HepG2 (cell line): ENCODE results near the gene CXXC5. TPM values are rescaled to one million over a fixed set of nuclear protein-coding genes. Genes with fewer than 3 reads are reported as not detected.
A peak's percentile ranks its signal among the peaks of the same experiment; 100 is the strongest.

ENCODE experiments used
- ATAC-seq: fragments of 200-7000 bp; cut with Tn5 transposase; 3 replicates; pipeline ENCODE4 v1.9.1; 2020; ENCODE audit warnings: mild to moderate bottlenecking, moderate library complexity
- BruUV-seq: library from RNA; stranded (reverse); fragments of 400-500 nt; replicated peaks from 2 replicates; lab custom pipeline; 2021; lab: Mats Ljungman, UMichigan
- CTCF ChIA-PET: fragments of 300-600 bp; formaldehyde crosslinking; extraction: SDS; loops from one replicate; lab custom pipeline; 2021; ENCODE audit warnings: low total read pairs, inconsistent platforms, low intra/inter-chr PET ratio; lab: Yijun Ruan, JAX
- POLR2A ChIA-PET: fragments of 350-600 bp; sonication (Branson Sonifier 250); formaldehyde crosslinking; loops from one replicate; lab custom pipeline; 2020; ENCODE audit warnings: antibody characterized with exemption, inconsistent platforms; lab: Yijun Ruan, JAX
- DNase-seq: peaks from one replicate; pipeline ENCODE4 v3.0.0-alpha.2; 2015; ENCODE audit warnings: low spot score
- FAIRE-seq: peaks from 3 replicates; lab custom pipeline; 2011; peaks lifted over from hg19 to GRCh38; lab: Jason Lieb, UNC
- H2AFZ ChIP-seq: one replicate; pipeline ENCODE4 v1.6.1; 2011; ENCODE audit warnings: low read length, inconsistent platforms
- H3K27ac ChIP-seq: fragments of 300-600 bp; 3 replicates; pipeline ENCODE4 v1.8.0; 2011; ENCODE audit warnings: mixed run types, mild to moderate bottlenecking, mixed read lengths, low read length, inconsistent platforms; ENCODE audit not compliant: insufficient read depth; ENCODE audit errors: extremely low read length
- H3K27me3 ChIP-seq, 2 experiments: fragments of 200-600 bp in 1 of 2; 2 replicates in 1 of 2; 3 replicates in 1 of 2; pipeline versions ENCODE4 v1.6.0 to v1.8.0; 2011; ENCODE audit warnings: low read length in 2 of 2, mild to moderate bottlenecking in 2 of 2, moderate library complexity in 2 of 2, inconsistent platforms in 1 of 2; ENCODE audit not compliant: insufficient read depth in 2 of 2, control insufficient read depth in 1 of 2
- H3K36me3 ChIP-seq, 2 experiments: fragments of 200-600 bp in 1 of 2; replicated peaks in 1 of 2; 2 replicates in 1 of 2; 3 replicates in 1 of 2; pipeline versions ENCODE4 v1.5.1 to v1.8.0; 2011; ENCODE audit warnings: low read length in 2 of 2, inconsistent platforms in 1 of 2; ENCODE audit not compliant: insufficient read depth in 2 of 2, control insufficient read depth in 1 of 2
- H3K4me1 ChIP-seq: 2 replicates; pipeline ENCODE4 v1.5.1; 2012; ENCODE audit warnings: low read length, inconsistent platforms; ENCODE audit not compliant: insufficient read depth
- H3K4me2 ChIP-seq: 2 replicates; pipeline ENCODE4 v1.6.0; 2011; ENCODE audit warnings: low read depth, low read length, inconsistent platforms
- H3K4me3 ChIP-seq, 3 experiments: fragments of 200-600 bp in 1 of 3; sonication (generic), shearing (Covaris generic) in 1 of 3; replicated peaks in 1 of 3; 2 replicates each; pipeline ENCODE4 v1.5.1; 2011 to 2016; ENCODE audit warnings: low read length in 3 of 3, inconsistent platforms in 2 of 3, low read depth in 2 of 3, mild to moderate bottlenecking in 2 of 3, control low read depth in 1 of 3, mixed read lengths in 1 of 3; ENCODE audit not compliant: insufficient read depth in 1 of 3
- H3K79me2 ChIP-seq: one replicate; pipeline ENCODE4 v1.6.1; 2011; ENCODE audit warnings: low read length, inconsistent platforms; ENCODE audit not compliant: insufficient read depth
- H3K9ac ChIP-seq: 2 replicates; pipeline ENCODE4 v1.6.0; 2011; ENCODE audit warnings: mild to moderate bottlenecking, low read depth, low read length, inconsistent platforms; ENCODE audit not compliant: insufficient read depth
- H3K9me3 ChIP-seq: 2 replicates; pipeline ENCODE4 v1.5.1; 2012; ENCODE audit warnings: mild to moderate bottlenecking, low read length
- H4K20me1 ChIP-seq: 2 replicates; pipeline ENCODE4 v1.6.0; 2011; ENCODE audit warnings: inconsistent platforms, mild to moderate bottlenecking, low read length, moderate library complexity; ENCODE audit not compliant: insufficient read depth
- RFXANK ChIP-seq: IDR thresholded peaks from 2 replicates; pipeline ENCODE4 v1.6.1; 2016
- RXRA ChIP-seq: sonication (generic); formaldehyde crosslinking; IDR thresholded peaks from 2 replicates; pipeline ENCODE4 v1.5.1; 2020; ENCODE audit warnings: missing genetic modification reagents
- WGBS: methylation state at CpG from one replicate; pipeline ENCODE4 v1.1.6; 2017; ENCODE audit warnings: low lambda C conversion rate; 5-methylcytosine and 5-hydroxymethylcytosine counted together
- in situ Hi-C: cut with HindIII; loops from 2 replicates; pipeline ENCODE4 v1.10.0; 2017; ENCODE audit warnings: low pct_unique_long_range_greater_than_20kb; ENCODE audit not compliant: extremely low pct_ligation_motif_present
- intact Hi-C: fragments of 100-400 bp; cut with micrococcal nuclease; formaldehyde crosslinking; loops from one replicate; pipeline ENCODE4 v1.10.0; 2022; ENCODE audit not compliant: unreplicated experiment
- polyA plus RNA-seq, 8 experiments: library from polyadenylated mRNA; depleted of rRNA in 3 of 8; stranded (reverse) in 7 of 8; unstranded in 1 of 8; fragments of >200 nt; fragmentation: Illumina TruSeq in 4 of 8; extraction: Trizol in 4 of 8; gene quantifications; 2 replicates each; pipeline versions ENCODE4 v1.2.1 to v1.2.3, GENCODE V29; 2011 to 2016; ENCODE audit warnings: low read depth in 4 of 8, missing spikeins in 1 of 8, mixed read lengths in 1 of 8; ENCODE audit not compliant: insufficient read depth in 1 of 8
- total RNA-seq, 5 experiments: library from RNA; depleted of rRNA; stranded (reverse); fragments of >200 nt; fragmentation: Illumina TruSeq; extraction: Trizol; gene quantifications; 2 replicates each; pipeline ENCODE4 v1.2.3, GENCODE V29; 2016; ENCODE audit warnings: low read depth in 1 of 5
- TF ChIP-seq, protein P1 (sequence below): sonication (generic); formaldehyde crosslinking; IDR thresholded peaks from 2 replicates; pipeline ENCODE4 v1.4.0; 2020; ENCODE audit warnings: missing genetic modification reagents

The CXXC5 gene
- total and polyA plus RNA-seq, 2 of the 13 experiments (the other 11 are each of a cell fraction or from before 2014, with no cell fraction given) = 32.3 to 33.0 TPM

DNA sequence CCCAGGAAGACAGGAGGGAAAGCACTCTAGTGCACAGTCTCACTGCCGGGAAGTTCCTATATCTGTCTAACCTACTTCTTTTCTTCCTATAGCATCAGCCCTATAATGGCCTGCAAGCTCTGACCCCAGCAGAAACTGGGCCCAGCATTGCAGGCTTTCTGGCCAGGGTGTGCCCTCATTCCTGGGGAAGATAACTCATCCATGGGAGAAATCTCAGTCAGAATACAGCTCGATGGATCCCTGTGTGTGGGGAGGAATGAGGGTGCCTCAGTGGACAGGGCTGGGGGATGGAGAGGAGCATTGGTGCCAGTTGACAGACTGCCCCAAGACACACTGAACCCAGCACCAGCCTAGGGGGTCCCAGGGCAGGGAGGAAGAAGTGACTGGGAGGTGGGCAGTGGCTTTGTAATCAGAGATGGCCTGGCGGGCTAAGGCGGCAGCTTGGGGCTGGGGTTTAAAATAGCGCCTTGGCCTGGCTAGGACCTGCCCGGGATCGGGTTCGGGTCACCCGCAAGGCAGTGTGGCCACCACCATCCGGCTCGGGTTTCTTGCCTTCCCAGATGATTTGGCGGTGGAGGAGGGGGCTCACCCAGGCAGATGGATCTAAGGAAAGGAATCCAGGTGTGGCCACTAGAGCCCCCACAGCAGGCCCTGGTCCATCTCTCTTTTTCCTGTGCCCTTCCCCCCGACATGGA is 7.6 kb upstream of the CXXC5 start:
- TF ChIP-seq, protein P1, sequence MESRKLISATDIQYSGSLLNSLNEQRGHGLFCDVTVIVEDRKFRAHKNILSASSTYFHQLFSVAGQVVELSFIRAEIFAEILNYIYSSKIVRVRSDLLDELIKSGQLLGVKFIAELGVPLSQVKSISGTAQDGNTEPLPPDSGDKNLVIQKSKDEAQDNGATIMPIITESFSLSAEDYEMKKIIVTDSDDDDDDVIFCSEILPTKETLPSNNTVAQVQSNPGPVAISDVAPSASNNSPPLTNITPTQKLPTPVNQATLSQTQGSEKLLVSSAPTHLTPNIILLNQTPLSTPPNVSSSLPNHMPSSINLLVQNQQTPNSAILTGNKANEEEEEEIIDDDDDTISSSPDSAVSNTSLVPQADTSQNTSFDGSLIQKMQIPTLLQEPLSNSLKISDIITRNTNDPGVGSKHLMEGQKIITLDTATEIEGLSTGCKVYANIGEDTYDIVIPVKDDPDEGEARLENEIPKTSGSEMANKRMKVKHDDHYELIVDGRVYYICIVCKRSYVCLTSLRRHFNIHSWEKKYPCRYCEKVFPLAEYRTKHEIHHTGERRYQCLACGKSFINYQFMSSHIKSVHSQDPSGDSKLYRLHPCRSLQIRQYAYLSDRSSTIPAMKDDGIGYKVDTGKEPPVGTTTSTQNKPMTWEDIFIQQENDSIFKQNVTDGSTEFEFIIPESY = peak; percentile 57; the same call in 1 of the 2 replicates
- TF ChIP-seq RXRA (CRISPR knock-in tag) (peak; percentile 17; the same call in 1 of the 2 replicates), RFXANK (no peak)
- 89% methylated on average over 12 of the region's 13 CpGs for WGBS
- H4K20me1 ChIP-seq = no peaks in the 10 kb centered on the region
- ChIA-PET CTCF (no interaction called here), POLR2A (interaction anchor here (1.2 kb wide), 2 partner anchors 10 to 93 kb away, joined by 3 read pairs; no protein-coding TSS in a partner anchor)
- DNase-seq (no peak), ATAC-seq (no peak), FAIRE-seq (no peak)
- no peaks in the 10 kb centered on the region for H3K79me2 ChIP-seq
- H3K4me2 ChIP-seq = no peak overlapping the region
- no peak overlapping the region for H3K27ac ChIP-seq
- in situ Hi-C loops (loop anchor here (25.0 kb wide), 1 partner anchor 322 kb away; no protein-coding TSS in a partner anchor), intact Hi-C loops (no loop called here)
- no peak overlapping the region for H3K9ac ChIP-seq
- no peak overlapping the region for H3K4me3 ChIP-seq
- H3K4me1 ChIP-seq = peaks cover 93% of the 10 kb centered on the region
- H3K27me3 ChIP-seq = no peaks in the 10 kb centered on the region
- no peak overlapping the region for H2AFZ ChIP-seq
- BruUV-seq = no TSS peak
- H3K36me3 ChIP-seq = no peaks in the 10 kb centered on the region
- no peaks in the 10 kb centered on the region for H3K9me3 ChIP-seq
